Sciatic nerve (tissue), 2 donors: ENCODE measurements around the gene TAOK2. TPM values are rescaled to one million over a fixed set of nuclear protein-coding genes. Genes with fewer than 3 reads are reported as not detected.
"Not testable (repeated sequence)": the region's sequence is repeated elsewhere in the genome, so short reads cannot be mapped to it uniquely, and the experiment has no call there.

Experiments used
- ATAC-seq: fragments of 200-7000 bp; cut with Tn5 transposase; one replicate; pipeline ENCODE4 v1.9.1; 2020; ENCODE audit warnings: mild to moderate bottlenecking, moderate library complexity
- DNase-seq: peaks from one replicate; pipeline ENCODE4 v3.0.0-alpha.2; 2020; ENCODE audit warnings: low spot score
- intact Hi-C: fragments of 100-400 bp; cut with DNase I; formaldehyde crosslinking; loops from one replicate; pipeline ENCODE4 v1.14.2; 2022
- total RNA-seq: library from RNA; stranded (reverse); fragmentation: NEBNext Ultra II Directional; extraction: Animal tissue kit (Norgen Biotek cat#: 25700); gene quantifications from one replicate; pipeline ENCODE4 v1.2.1, GENCODE V29; 2021
- donor health status: DM: no; HTN: no; CAD: no.
- donor health status: DM: no; HTN: no; CAD: no.

Gene TAOK2
- total RNA-seq, 1 donor from 2014 or later = 51.8 TPM

- no peak for ATAC-seq
- intact Hi-C loops = no loop called here
- no peak for DNase-seq
Measured at GRCh38 chr16:30030011-30030685, 56.5 kb downstream of the TAOK2 start.

GRCh38 chr16:30030841-30031413, 57.3 kb downstream of the TAOK2 start, which contains the start of gene TLCD3B:
TLCD3B (minus strand) TSS chr16:30031271; CDS start chr16:30030527, 744 bp downstream.
- DNase-seq = no peak
- ATAC-seq = peak; percentile 15
- intact Hi-C loops = no loop called here

GRCh38 chr16:30031477-30031918, 57.8 kb downstream of the TAOK2 start:
- intact Hi-C loops = no loop called here
- DNase-seq (no peak), ATAC-seq (no peak)

GRCh38 chr16:30032083-30032819, 58.6 kb downstream of the TAOK2 start:
- no peak for ATAC-seq
- intact Hi-C loops = no loop called here
- DNase-seq = no peak

GRCh38 chr16:30033270-30033669, 59.6 kb downstream of the TAOK2 start:
- DNase-seq = no peak
- no peak for ATAC-seq
- intact Hi-C loops = no loop called here

- intact Hi-C loops = no loop called here
- no peak for ATAC-seq
Measured at GRCh38 chr16:30040221-30040620, 66.6 kb downstream of the TAOK2 start.

GRCh38 chr16:30040690-30041089, 67.0 kb downstream of the TAOK2 start:
- DNase-seq, intact Hi-C loops, ATAC-seq: not testable (repeated sequence)

More at GRCh38 chr16:30040221-30040620, 66.6 kb downstream of the TAOK2 start:
- DNase-seq = no peak

- ATAC-seq = no peak
- intact Hi-C loops = no loop called here
- no peak for DNase-seq
Measured at GRCh38 chr16:30041841-30042240, 68.2 kb downstream of the TAOK2 start.

Other genes starting within 250 kb of the TAOK2 start
- gene C16orf54, start 227.9 kb upstream of the TAOK2 start, total RNA-seq = 2.2 TPM
- gene ZG16, start 195.6 kb upstream of the TAOK2 start, total RNA-seq = not detected
- gene KIF22, start 183.1 kb upstream of the TAOK2 start, total RNA-seq = 16.9 TPM
- 123 TPM for gene MAZ, start 167.3 kb upstream of the TAOK2 start, total RNA-seq
- 26.3 TPM for gene PRRT2, start 161.7 kb upstream of the TAOK2 start, total RNA-seq
- gene PAGR1, start 157.7 kb upstream of the TAOK2 start, total RNA-seq = 29.7 TPM
- 123 TPM for gene MVP, start 153.4 kb upstream of the TAOK2 start, total RNA-seq
- gene CDIPT, start 110.6 kb upstream of the TAOK2 start, total RNA-seq = 58.4 TPM
- 3.1 TPM for gene SEZ6L2, start 74.3 kb upstream of the TAOK2 start, total RNA-seq
- 5.0 TPM for gene ASPHD1, start 73.4 kb upstream of the TAOK2 start, total RNA-seq
- gene KCTD13, start 47.6 kb upstream of the TAOK2 start, total RNA-seq = 30.4 TPM
- gene TMEM219, start 11.8 kb upstream of the TAOK2 start, total RNA-seq = 82.4 TPM
- gene HIRIP3, start 21.7 kb downstream of the TAOK2 start, total RNA-seq = 11.1 TPM
- 59.2 TPM for gene INO80E, start 22.4 kb downstream of the TAOK2 start, total RNA-seq
- 0.67 TPM for gene DOC2A, start 37.2 kb downstream of the TAOK2 start, total RNA-seq
- gene C16orf92, start 49.3 kb downstream of the TAOK2 start, total RNA-seq = not detected
- not detected for gene TLCD3B, start 57.4 kb downstream of the TAOK2 start, total RNA-seq
- 600 TPM for gene ALDOA, start 91.9 kb downstream of the TAOK2 start, total RNA-seq
- 41.2 TPM for gene PPP4C, start 102.1 kb downstream of the TAOK2 start, total RNA-seq
- gene TBX6, start 118.1 kb downstream of the TAOK2 start, total RNA-seq = 1.7 TPM
- gene YPEL3, start 122.3 kb downstream of the TAOK2 start, total RNA-seq = 96.4 TPM
- gene GDPD3, start 139.7 kb downstream of the TAOK2 start, total RNA-seq = 17.1 TPM
- 136 TPM for gene MAPK3, start 149.4 kb downstream of the TAOK2 start, total RNA-seq
- 41.2 TPM for gene CORO1A, start 209.7 kb downstream of the TAOK2 start, total RNA-seq
- 26.9 TPM for gene BOLA2B, start 219.8 kb downstream of the TAOK2 start, total RNA-seq
- 18.5 TPM for gene SLX1A, start 220.0 kb downstream of the TAOK2 start, total RNA-seq
- gene SULT1A3, start 225.4 kb downstream of the TAOK2 start, total RNA-seq = 21.0 TPM